K562 (cell line): Measurements from ENCODE around the gene ABCG1. TPM values are rescaled to one million over a fixed set of nuclear protein-coding genes. Genes with fewer than 3 reads are reported as not detected.

ENCODE experiments used
- ATAC-seq: fragments of 200-7000 bp; cut with Tn5 transposase; 3 replicates; pipeline ENCODE4 v1.9.1; 2020; ENCODE audit warnings: moderate library complexity
- BruUV-seq: library from RNA; stranded (reverse); fragments of 400-500 nt; replicated peaks from 2 replicates; lab custom pipeline; 2021; lab: Mats Ljungman, UMichigan
- CTCF ChIA-PET: fragments of 300-600 bp; formaldehyde crosslinking; extraction: SDS; loops from one replicate; lab custom pipeline; 2021; ENCODE audit warnings: low intra/inter-chr PET ratio; lab: Yijun Ruan, JAX
- POLR2A ChIA-PET: fragments of 300-600, 350-650 bp; sonication (Branson Sonifier 250); formaldehyde crosslinking; extraction: SDS; loops from one replicate; lab custom pipeline; 2021; ENCODE audit warnings: antibody characterized with exemption, inconsistent platforms; lab: Yijun Ruan, JAX
- DNase-seq, 4 experiments: peaks; one replicate each; pipeline versions ENCODE4 v3.0.0 to v3.0.0-alpha.2; 2011 to 2018; ENCODE audit warnings: low spot score in 3 of 4, mixed read lengths in 3 of 4; ENCODE audit errors: extremely low read depth in 1 of 4
- FAIRE-seq: peaks from 2 replicates; lab custom pipeline; 2011; peaks lifted over from hg19 to GRCh38; lab: Jason Lieb, UNC
- H2AFZ ChIP-seq: 2 replicates; pipeline ENCODE4 v1.6.0; 2011; ENCODE audit warnings: low read depth, low read length, control low read depth, inconsistent platforms
- H3K27ac ChIP-seq: fragments of 200-600 bp; 3 replicates; pipeline ENCODE4 v1.8.0; 2011; ENCODE audit warnings: low read depth, mild to moderate bottlenecking, control low read depth, inconsistent platforms, low read length, moderate library complexity, mixed read lengths; ENCODE audit errors: extremely low read depth
- H3K27me3 ChIP-seq, 2 experiments: fragments of 300-600 bp in 1 of 2; 2 replicates in 1 of 2; 3 replicates in 1 of 2; pipeline versions ENCODE4 v1.6.0 to v1.8.0; 2011; ENCODE audit warnings: inconsistent platforms in 2 of 2, low read length in 2 of 2, mild to moderate bottlenecking in 1 of 2, mixed read lengths in 1 of 2, moderate library complexity in 1 of 2; ENCODE audit not compliant: control insufficient read depth in 2 of 2, insufficient read depth in 2 of 2
- H3K36me3 ChIP-seq: fragments of 300-600 bp; 3 replicates; pipeline ENCODE4 v1.8.0; 2011; ENCODE audit warnings: mild to moderate bottlenecking, low read length, inconsistent platforms; ENCODE audit not compliant: control insufficient read depth, insufficient read depth
- H3K4me1 ChIP-seq, 2 experiments: fragments of 200-600 bp in 1 of 2; replicated peaks in 1 of 2; 2 replicates in 1 of 2; 3 replicates in 1 of 2; pipeline versions ENCODE4 v1.5.1 to v1.8.0; 2011; ENCODE audit warnings: inconsistent platforms in 2 of 2, low read length in 2 of 2, mild to moderate bottlenecking in 1 of 2, mixed read lengths in 1 of 2, moderate library complexity in 1 of 2; ENCODE audit not compliant: control insufficient read depth in 2 of 2, insufficient read depth in 2 of 2
- H3K4me2 ChIP-seq: 2 replicates; pipeline ENCODE4 v1.6.1; 2011; ENCODE audit warnings: low read length, control low read depth, inconsistent platforms, mixed read lengths; ENCODE audit not compliant: insufficient read depth
- H3K4me3 ChIP-seq: fragments of 200-600 bp; sonication (generic), shearing (Covaris generic); 2 replicates; pipeline ENCODE4 v1.5.1; 2016; ENCODE audit warnings: control low read depth, inconsistent platforms
- H3K79me2 ChIP-seq: fragments of 200-600 bp; 3 replicates; pipeline ENCODE4 v1.8.0; 2011; ENCODE audit warnings: low read length, inconsistent platforms; ENCODE audit not compliant: control insufficient read depth, insufficient read depth
- H3K9ac ChIP-seq, 2 experiments: 2 replicates each; pipeline versions ENCODE4 v1.6.0 to v1.6.1; 2011; ENCODE audit warnings: low read depth in 2 of 2, low read length in 2 of 2, control low read depth in 1 of 2, inconsistent platforms in 1 of 2, mild to moderate bottlenecking in 1 of 2, mixed read lengths in 1 of 2; ENCODE audit not compliant: insufficient read depth in 1 of 2
- H3K9me1 ChIP-seq: one replicate; pipeline ENCODE4 v1.6.0; 2011; ENCODE audit warnings: inconsistent platforms, mild to moderate bottlenecking, low read length, moderate library complexity; ENCODE audit not compliant: control insufficient read depth, insufficient read depth
- H3K9me3 ChIP-seq: replicated peaks from 2 replicates; pipeline ENCODE4 v1.5.1; 2011; ENCODE audit warnings: low read depth, low read length, inconsistent platforms; ENCODE audit not compliant: control insufficient read depth, insufficient read depth
- H4K20me1 ChIP-seq: replicated peaks from 2 replicates; pipeline ENCODE4 v1.6.1; 2011; ENCODE audit warnings: low read length, inconsistent platforms, mixed read lengths; ENCODE audit not compliant: control insufficient read depth, insufficient read depth
- CBFA2T3 ChIP-seq: fragments of 450-650 bp; IDR thresholded peaks from 2 replicates; pipeline ENCODE4 v1.6.1; 2017
- KLF6 ChIP-seq: fragments of 250-450 bp; sonication (Bioruptor Pico); IDR thresholded peaks from 2 replicates; pipeline ENCODE4 v1.4.0; 2020; ENCODE audit warnings: mild to moderate bottlenecking, moderate library complexity, borderline replicate concordance
- NR1H2 ChIP-seq: sonication (generic); formaldehyde crosslinking; IDR thresholded peaks from 2 replicates; pipeline ENCODE4 v1.4.0; 2020; ENCODE audit warnings: mild to moderate bottlenecking, missing genetic modification reagents
- SIX5 ChIP-seq, 2 experiments: IDR thresholded peaks; 2 replicates each; pipeline ENCODE4 v1.6.1; 2011; ENCODE audit warnings: low read length in 2 of 2, borderline replicate concordance in 1 of 2, low read depth in 1 of 2, mild to moderate bottlenecking in 1 of 2, moderate library complexity in 1 of 2; ENCODE audit not compliant: insufficient read depth in 1 of 2
- ZNF311 ChIP-seq: fragments of 250-450 bp; sonication (Bioruptor Pico); IDR thresholded peaks from 2 replicates; pipeline ENCODE4 v1.4.0; 2020; ENCODE audit warnings: mild to moderate bottlenecking, moderate library complexity
- ZNF586 ChIP-seq: fragments of 450-650 bp; formaldehyde crosslinking; conservative IDR thresholded peaks from 2 replicates; pipeline ENCODE4 v1.4.0; 2020; ENCODE audit warnings: mild to moderate bottlenecking, moderate library complexity
- whole genome bisulfite sequencing: fragments of 100-300 bp; shearing (Covaris generic); methylation state at CpG from one replicate; pipeline ENCODE4 v1.1.6; 2016; ENCODE audit warnings: low coverage, mixed read lengths; ENCODE audit not compliant: insufficient coverage; ENCODE audit errors: missing lambda C conversion rate; 5-methylcytosine and 5-hydroxymethylcytosine counted together
- in situ Hi-C: fragments of 300-500 bp; cut with MboI; formaldehyde crosslinking; loops from 4 replicates; pipeline ENCODE4 v1.15.0; 2018; ENCODE audit warnings: inconsistent platforms, mixed read lengths
- intact Hi-C: fragments of 100-400 bp; cut with micrococcal nuclease; formaldehyde crosslinking; loops from 2 replicates; pipeline ENCODE4 v1.14.2; 2022
- polyA plus RNA-seq, 8 experiments: library from polyadenylated mRNA; depleted of rRNA in 4 of 8; stranded (reverse) in 5 of 8; unstranded in 3 of 8; fragments of >200 nt; fragmentation: Nextera tagmentation in 2 of 8; fragmentation: Illumina TruSeq in 1 of 8; extraction: Ambion mirVana in 2 of 8; extraction: Trizol in 1 of 8; gene quantifications; 2 replicates each; pipeline versions ENCODE4 v1.2.1 to v1.2.3, GENCODE V29; 2011 to 2014; ENCODE audit warnings: inconsistent platforms in 1 of 8, missing spikeins in 1 of 8
- small RNA-seq: library from RNA; depleted of rRNA; stranded (forward); fragments of <200 nt; gene quantifications from one replicate; pipeline ENCODE3, GENCODE V24; 2014
- total RNA-seq, 7 experiments: library from RNA; depleted of rRNA in 6 of 7; stranded (reverse); fragments of >200 nt in 6 of 7; fragmentation: Illumina TruSeq in 2 of 7; extraction: Trizol in 2 of 7; gene quantifications; 2 replicates each; pipeline versions ENCODE4 v1.2.1 to v1.2.3, GENCODE V29; 2011 to 2021; ENCODE audit warnings: low replicate concordance in 1 of 7

The ABCG1 gene
- total and polyA plus RNA-seq, 9 of the 15 experiments (the other 6 are each of a cell fraction or from before 2014, with no cell fraction given): 0.04 to 0.09 TPM; not detected in 7

DNA sequence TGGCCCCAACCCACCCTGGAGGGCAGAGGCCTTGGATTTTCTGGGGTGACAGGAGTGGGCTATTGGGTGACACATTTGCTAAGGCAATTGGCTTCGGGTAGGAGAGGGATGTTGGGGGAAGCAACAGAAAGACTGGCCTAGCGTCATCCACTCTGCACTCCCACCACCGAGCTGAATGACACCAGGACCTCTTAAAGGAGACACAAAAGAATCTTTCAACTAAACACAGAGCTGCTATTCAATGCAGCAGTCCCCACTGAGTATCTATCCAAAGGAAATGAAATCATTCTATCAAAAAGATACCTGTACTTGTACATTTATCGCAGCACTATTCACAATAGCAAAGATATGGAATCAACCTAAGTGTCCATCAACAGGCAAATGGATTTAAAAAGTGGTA lies 125.7 kb downstream of the ABCG1 start:
- Histone ChIP-seq H4K20me1 (no peaks in the 10 kb centered on the region), H3K4me2 (no peak overlapping the region), H2AFZ (no peak overlapping the region), H3K36me3 (no peaks in the 10 kb centered on the region), H3K27ac (no peak overlapping the region), H3K27me3 (peaks cover 34 to 64% of the 10 kb centered on the region in 2 experiments), H3K4me3 (no peak overlapping the region), H3K9me3 (no peaks in the 10 kb centered on the region), H3K9ac (no peak overlapping the region), H3K9me1 (no peaks in the 10 kb centered on the region), H3K79me2 (no peaks in the 10 kb centered on the region), H3K4me1 (peaks cover 0 to 4% of the 10 kb centered on the region in 2 experiments; a peak in 1 of 5 replicates)
- ChIA-PET CTCF (no interaction called here), POLR2A (no interaction called here)
- TF ChIP-seq CBFA2T3 (no peak), NR1H2 (CRISPR knock-in tag) (no peak), ZNF311 (CRISPR knock-in tag) (no peak), KLF6 (CRISPR knock-in tag) (no peak)
- intact Hi-C loops: no loop called here
- FAIRE-seq (no peak), DNase-seq (no peak), ATAC-seq (no peak)
- 3% methylated on average over 4 of the region's 4 CpGs for WGBS
- in situ Hi-C loops: no loop called here
- BruUV-seq: no TSS peak

DNA sequence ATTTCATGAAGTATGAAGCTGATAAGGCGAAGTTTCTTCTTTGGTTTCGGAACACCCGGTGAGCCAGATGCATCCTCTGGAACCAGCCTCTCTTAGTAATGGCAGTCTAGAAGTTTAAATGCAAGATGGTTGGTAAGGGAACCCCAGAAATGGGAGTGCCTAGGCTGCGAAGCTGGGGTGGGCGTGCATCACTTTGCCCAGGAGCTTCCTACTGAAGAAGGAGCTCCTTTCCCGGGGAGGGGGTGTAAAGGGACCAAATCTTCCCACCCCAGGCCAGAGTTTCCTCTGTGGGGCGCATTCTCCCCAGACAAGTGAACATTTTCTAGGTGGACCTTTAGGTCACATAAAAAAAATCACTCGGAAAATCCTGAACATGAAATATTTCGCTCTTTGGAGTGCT lies 127.5 kb downstream of the ABCG1 start:
- CTCF ChIA-PET: no interaction called here
- H3K4me3 ChIP-seq: no peak overlapping the region
- in situ Hi-C loops: no loop called here
- H3K9me1 ChIP-seq: no peaks in the 10 kb centered on the region
- TF ChIP-seq SIX5 (IDR thresholded peaks at IDR 0.05; ENCODE audit: borderline replicate concordance in 1 of 2, insufficient read depth in 1 of 2, low read depth in 1 of 2, low read length in 2 of 2) (0 out of 4 replicates have a peak, but pooled peaks of 1 of the 2 experiments have one; percentile 8), ZNF586 (CRISPR knock-in tag) (no peak)
- TF ChIP-seq, all 486 proteins: peak for 1
- Histone ChIP-seq H4K20me1 (no peaks in the 10 kb centered on the region), H3K27me3 (peaks cover 34 to 62% of the 10 kb centered on the region in 2 experiments), H2AFZ (no peak overlapping the region), H3K36me3 (no peaks in the 10 kb centered on the region), H3K27ac (no peak overlapping the region), H3K9me3 (no peaks in the 10 kb centered on the region), H3K4me1 (peaks cover 0 to 4% of the 10 kb centered on the region in 2 experiments; a peak in 1 of 5 replicates), H3K79me2 (no peaks in the 10 kb centered on the region), H3K9ac (no peak overlapping the region), H3K4me2 (no peak overlapping the region)
- no peak for FAIRE-seq
- ATAC-seq: no peak
- intact Hi-C loops: no loop called here
- POLR2A ChIA-PET: interaction anchor here (1.2 kb wide), 1 partner anchor 15 kb away, joined by 4 read pairs; no protein-coding TSS in a partner anchor
- no TSS peak for BruUV-seq
- no peak for DNase-seq
- WGBS: 3% methylated on average over 9 of the region's 9 CpGs

Small RNA genes lying within 50 kb of the gene (small RNA-seq; reads per million reads assigned to genes)
- not detected for gene RNA5SP492

Other genes starting within 250 kb of the ABCG1 start
- 7.4 and 8.6 TPM in 2 replicates for gene ZBTB21, start 208.8 kb upstream of the ABCG1 start, total RNA-seq (2014; rRNA removed)
- gene ZBTB21, start 208.8 kb upstream of the ABCG1 start, total RNA-seq (2014; rRNA removed; fragmentation: Illumina TruSeq; extraction: Trizol): 10.7 and 10.8 TPM in 2 replicates
- gene ZBTB21, start 208.8 kb upstream of the ABCG1 start, total RNA-seq (2015; rRNA removed; fragmentation: Illumina TruSeq; extraction: Trizol): 10.4 and 10.7 TPM in 2 replicates
- 15.2 and 16.2 TPM in 2 replicates for gene ZBTB21, start 208.8 kb upstream of the ABCG1 start, total RNA-seq (2021)
- 8.7 and 10.7 TPM in 2 replicates for gene ZBTB21, start 208.8 kb upstream of the ABCG1 start, polyA plus RNA-seq (2011; rRNA removed)
- gene ZBTB21, start 208.8 kb upstream of the ABCG1 start, polyA plus RNA-seq (2014; fragmentation: Illumina TruSeq; extraction: Trizol): 8.4 and 11.4 TPM in 2 replicates
- gene ZBTB21, start 208.8 kb upstream of the ABCG1 start, polyA plus RNA-seq (2014; fragmentation: Nextera tagmentation; extraction: Ambion mirVana): 1 to 10 TPM; 2.2 to 2.6 TPM
- gene ZBTB21, start 208.8 kb upstream of the ABCG1 start, polyA plus RNA-seq (2014; rRNA removed): 3.8 and 5.6 TPM in 2 replicates
- not detected in 2 replicates for gene UMODL1, start 147.8 kb upstream of the ABCG1 start, total RNA-seq (2014; rRNA removed)
- not detected in 2 replicates for gene UMODL1, start 147.8 kb upstream of the ABCG1 start, total RNA-seq (2014; rRNA removed; fragmentation: Illumina TruSeq; extraction: Trizol)
- gene UMODL1, start 147.8 kb upstream of the ABCG1 start, total RNA-seq (2015; rRNA removed; fragmentation: Illumina TruSeq; extraction: Trizol): not detected in 2 replicates
- gene UMODL1, start 147.8 kb upstream of the ABCG1 start, total RNA-seq (2021): not detected in 2 replicates
- not detected in 2 replicates for gene UMODL1, start 147.8 kb upstream of the ABCG1 start, polyA plus RNA-seq (2011; rRNA removed)
- not detected in 2 replicates for gene UMODL1, start 147.8 kb upstream of the ABCG1 start, polyA plus RNA-seq (2014; fragmentation: Illumina TruSeq; extraction: Trizol)
- gene UMODL1, start 147.8 kb upstream of the ABCG1 start, polyA plus RNA-seq (2014; fragmentation: Nextera tagmentation; extraction: Ambion mirVana): not detected
- not detected in 2 replicates for gene UMODL1, start 147.8 kb upstream of the ABCG1 start, polyA plus RNA-seq (2014; rRNA removed)
- not detected in 2 replicates for gene TFF3, start 96.3 kb downstream of the ABCG1 start, total RNA-seq (2014; rRNA removed)
- not detected in 2 replicates for gene TFF3, start 96.3 kb downstream of the ABCG1 start, total RNA-seq (2014; rRNA removed; fragmentation: Illumina TruSeq; extraction: Trizol)
- gene TFF3, start 96.3 kb downstream of the ABCG1 start, total RNA-seq (2015; rRNA removed; fragmentation: Illumina TruSeq; extraction: Trizol): not detected in 2 replicates
- gene TFF3, start 96.3 kb downstream of the ABCG1 start, total RNA-seq (2021): 0.72 and 0.78 TPM in 2 replicates
- 0.07 TPM in 1 of 2 replicates, not detected in the other for gene TFF3, start 96.3 kb downstream of the ABCG1 start, polyA plus RNA-seq (2011; rRNA removed)
- gene TFF3, start 96.3 kb downstream of the ABCG1 start, polyA plus RNA-seq (2014; fragmentation: Illumina TruSeq; extraction: Trizol): not detected in 2 replicates
- gene TFF3, start 96.3 kb downstream of the ABCG1 start, polyA plus RNA-seq (2014; fragmentation: Nextera tagmentation; extraction: Ambion mirVana): not detected
- gene TFF3, start 96.3 kb downstream of the ABCG1 start, polyA plus RNA-seq (2014; rRNA removed): not detected in 2 replicates
- not detected in 2 replicates for gene TFF2, start 131.9 kb downstream of the ABCG1 start, total RNA-seq (2014; rRNA removed)
- gene TFF2, start 131.9 kb downstream of the ABCG1 start, total RNA-seq (2014; rRNA removed; fragmentation: Illumina TruSeq; extraction: Trizol): not detected in 2 replicates
- not detected in 2 replicates for gene TFF2, start 131.9 kb downstream of the ABCG1 start, total RNA-seq (2015; rRNA removed; fragmentation: Illumina TruSeq; extraction: Trizol)
- not detected in 2 replicates for gene TFF2, start 131.9 kb downstream of the ABCG1 start, total RNA-seq (2021)
- gene TFF2, start 131.9 kb downstream of the ABCG1 start, polyA plus RNA-seq (2011; rRNA removed): not detected in 2 replicates
- not detected in 2 replicates for gene TFF2, start 131.9 kb downstream of the ABCG1 start, polyA plus RNA-seq (2014; fragmentation: Illumina TruSeq; extraction: Trizol)
- not detected for gene TFF2, start 131.9 kb downstream of the ABCG1 start, polyA plus RNA-seq (2014; fragmentation: Nextera tagmentation; extraction: Ambion mirVana)
- gene TFF2, start 131.9 kb downstream of the ABCG1 start, polyA plus RNA-seq (2014; rRNA removed): not detected in 2 replicates
- gene TFF1, start 147.4 kb downstream of the ABCG1 start, total RNA-seq (2014; rRNA removed): not detected in 2 replicates
- gene TFF1, start 147.4 kb downstream of the ABCG1 start, total RNA-seq (2014; rRNA removed; fragmentation: Illumina TruSeq; extraction: Trizol): not detected in 2 replicates
- gene TFF1, start 147.4 kb downstream of the ABCG1 start, total RNA-seq (2015; rRNA removed; fragmentation: Illumina TruSeq; extraction: Trizol): not detected in 2 replicates
- 0.31 and 0.98 TPM in 2 replicates for gene TFF1, start 147.4 kb downstream of the ABCG1 start, total RNA-seq (2021)
- not detected in 2 replicates for gene TFF1, start 147.4 kb downstream of the ABCG1 start, polyA plus RNA-seq (2011; rRNA removed)
- not detected in 2 replicates for gene TFF1, start 147.4 kb downstream of the ABCG1 start, polyA plus RNA-seq (2014; fragmentation: Illumina TruSeq; extraction: Trizol)
- gene TFF1, start 147.4 kb downstream of the ABCG1 start, polyA plus RNA-seq (2014; fragmentation: Nextera tagmentation; extraction: Ambion mirVana): not detected
- gene TFF1, start 147.4 kb downstream of the ABCG1 start, polyA plus RNA-seq (2014; rRNA removed): not detected in 2 replicates
- gene TMPRSS3, start 176.9 kb downstream of the ABCG1 start, total RNA-seq (2014; rRNA removed): not detected in 2 replicates
- gene TMPRSS3, start 176.9 kb downstream of the ABCG1 start, total RNA-seq (2014; rRNA removed; fragmentation: Illumina TruSeq; extraction: Trizol): not detected in 2 replicates
- not detected in 2 replicates for gene TMPRSS3, start 176.9 kb downstream of the ABCG1 start, total RNA-seq (2015; rRNA removed; fragmentation: Illumina TruSeq; extraction: Trizol)
- gene TMPRSS3, start 176.9 kb downstream of the ABCG1 start, total RNA-seq (2021): not detected in 2 replicates
- 0.04 and 0.07 TPM in 2 replicates for gene TMPRSS3, start 176.9 kb downstream of the ABCG1 start, polyA plus RNA-seq (2011; rRNA removed)
- not detected in 2 replicates for gene TMPRSS3, start 176.9 kb downstream of the ABCG1 start, polyA plus RNA-seq (2014; fragmentation: Illumina TruSeq; extraction: Trizol)
- gene TMPRSS3, start 176.9 kb downstream of the ABCG1 start, polyA plus RNA-seq (2014; fragmentation: Nextera tagmentation; extraction: Ambion mirVana): not detected
- gene TMPRSS3, start 176.9 kb downstream of the ABCG1 start, polyA plus RNA-seq (2014; rRNA removed): not detected in 2 replicates
- 1.4 and 2.9 TPM in 2 replicates for gene UBASH3A, start 184.8 kb downstream of the ABCG1 start, total RNA-seq (2014; rRNA removed)
- 0.35 and 0.47 TPM in 2 replicates for gene UBASH3A, start 184.8 kb downstream of the ABCG1 start, total RNA-seq (2014; rRNA removed; fragmentation: Illumina TruSeq; extraction: Trizol)
- 0.90 and 1.1 TPM in 2 replicates for gene UBASH3A, start 184.8 kb downstream of the ABCG1 start, total RNA-seq (2015; rRNA removed; fragmentation: Illumina TruSeq; extraction: Trizol)
- 1.5 and 1.8 TPM in 2 replicates for gene UBASH3A, start 184.8 kb downstream of the ABCG1 start, total RNA-seq (2021)
- 1.4 and 4.4 TPM in 2 replicates for gene UBASH3A, start 184.8 kb downstream of the ABCG1 start, polyA plus RNA-seq (2011; rRNA removed)
- 1.1 and 1.4 TPM in 2 replicates for gene UBASH3A, start 184.8 kb downstream of the ABCG1 start, polyA plus RNA-seq (2014; fragmentation: Illumina TruSeq; extraction: Trizol)
- gene UBASH3A, start 184.8 kb downstream of the ABCG1 start, polyA plus RNA-seq (2014; fragmentation: Nextera tagmentation; extraction: Ambion mirVana): under 1 TPM; 0.23 to 0.25 TPM
- 1.0 and 1.4 TPM in 2 replicates for gene UBASH3A, start 184.8 kb downstream of the ABCG1 start, polyA plus RNA-seq (2014; rRNA removed)